GM23338 (cell line): ENCODE measurements around the gene CNTRL. TPM values are rescaled to one million over a fixed set of nuclear protein-coding genes. Genes with fewer than 3 reads are reported as not detected.

Experiments used
- ATAC-seq: fragments of 200-7000 bp; cut with Tn5 transposase; 3 replicates; pipeline ENCODE4 v1.9.1; 2020
- DNase-seq: peaks from one replicate; pipeline ENCODE4 v3.0.0-alpha.2; 2015; ENCODE audit warnings: low spot score
- H2AFZ ChIP-seq: fragments of 200-600 bp; sonication (generic); 2 replicates; pipeline ENCODE4 v1.8.0; 2016; ENCODE audit warnings: antibody characterized with exemption, mild to moderate bottlenecking, moderate library complexity
- H3F3A ChIP-seq: fragments of 200-600 bp; sonication (generic); replicated peaks from 2 replicates; pipeline ENCODE4 v1.8.0; 2017; ENCODE audit warnings: antibody characterized with exemption, mixed run types, low read depth
- H3K27ac ChIP-seq: fragments of 200-600 bp; sonication (generic); 2 replicates; pipeline ENCODE4 v1.6.1; 2016; ENCODE audit warnings: low read depth
- H3K27me3 ChIP-seq: fragments of 200-600 bp; sonication (generic); 2 replicates; pipeline ENCODE4 v1.8.0; 2016; ENCODE audit warnings: mild to moderate bottlenecking, mixed run types, moderate library complexity; ENCODE audit not compliant: insufficient read depth
- H3K36me3 ChIP-seq: fragments of 200-600 bp; sonication (generic); 2 replicates; pipeline ENCODE4 v1.8.0; 2016; ENCODE audit warnings: mild to moderate bottlenecking; ENCODE audit not compliant: insufficient read depth
- H3K4me1 ChIP-seq: fragments of 200-600 bp; sonication (generic); 2 replicates; pipeline ENCODE4 v1.8.0; 2016; ENCODE audit warnings: mild to moderate bottlenecking, moderate library complexity; ENCODE audit not compliant: insufficient read depth
- H3K4me2 ChIP-seq: fragments of 200-600 bp; sonication (generic); 2 replicates; pipeline ENCODE4 v1.7.1; 2017; ENCODE audit warnings: mixed run types
- H3K4me3 ChIP-seq: fragments of 200-600 bp; sonication (generic); 2 replicates; pipeline ENCODE4 v1.6.1; 2016; ENCODE audit warnings: mixed run types
- H3K79me2 ChIP-seq: fragments of 200-600 bp; sonication (generic); replicated peaks from 2 replicates; pipeline ENCODE4 v1.8.0; 2017; ENCODE audit warnings: mild to moderate bottlenecking; ENCODE audit not compliant: insufficient read depth
- H3K9me2 ChIP-seq: fragments of 200-600 bp; sonication (generic); 2 replicates; pipeline ENCODE4 v1.8.0; 2017; ENCODE audit not compliant: insufficient read depth
- H4K20me1 ChIP-seq: fragments of 200-600 bp; sonication (generic); replicated peaks from 2 replicates; pipeline ENCODE4 v1.8.0; 2017; ENCODE audit warnings: mild to moderate bottlenecking; ENCODE audit not compliant: insufficient read depth
- H3K27ac Mint-ChIP-seq: 2 replicates; pipeline ENCODE4 v1.8.0; 2020; ENCODE audit warnings: inconsistent platforms, mild to moderate bottlenecking, moderate library complexity, mixed read lengths
- H3K27me3 Mint-ChIP-seq: 3 replicates; pipeline ENCODE4 v1.8.0; 2022; ENCODE audit warnings: low read depth, mild to moderate bottlenecking, moderate library complexity, mixed read lengths, inconsistent platforms; ENCODE audit not compliant: insufficient read depth, poor library complexity
- H3K36me3 Mint-ChIP-seq: 3 replicates; pipeline ENCODE4 v1.8.0; 2021; ENCODE audit warnings: low read depth, mild to moderate bottlenecking, inconsistent platforms, moderate library complexity, mixed read lengths
- H3K4me1 Mint-ChIP-seq: 3 replicates; pipeline ENCODE4 v1.8.0; 2020; ENCODE audit warnings: mild to moderate bottlenecking, inconsistent platforms, mixed read lengths
- H3K4me3 Mint-ChIP-seq: 3 replicates; pipeline ENCODE4 v1.8.0; 2021; ENCODE audit warnings: moderate library complexity, mild to moderate bottlenecking, inconsistent platforms, mixed read lengths
- H3K9me3 Mint-ChIP-seq: 3 replicates; pipeline ENCODE4 v1.8.0; 2020; ENCODE audit warnings: moderate library complexity, mild to moderate bottlenecking, inconsistent platforms, mixed read lengths
- EZH2 ChIP-seq: fragments of 200-600 bp; sonication (generic); IDR thresholded peaks from one replicate; pipeline ENCODE4 v1.8.0; 2017; ENCODE audit warnings: antibody characterized with exemption, mild to moderate bottlenecking, low read depth; ENCODE audit not compliant: unreplicated experiment
- EZH2phosphoT487 ChIP-seq: fragments of 200-600 bp; sonication (generic); IDR thresholded peaks from one replicate; pipeline ENCODE4 v1.8.1; 2018; ENCODE audit warnings: antibody characterized with exemption; ENCODE audit not compliant: unreplicated experiment
- JUNB ChIP-seq: IDR thresholded peaks from one replicate; pipeline ENCODE4 v1.6.1; 2016; ENCODE audit warnings: antibody characterized with exemption; ENCODE audit not compliant: unreplicated experiment
- NANOG ChIP-seq: IDR thresholded peaks from 2 replicates; pipeline ENCODE4 v1.6.1; 2016; ENCODE audit warnings: antibody characterized with exemption, borderline replicate concordance
- POLR2AphosphoS5 ChIP-seq: IDR thresholded peaks from 2 replicates; pipeline ENCODE4 v1.6.1; 2016; ENCODE audit warnings: antibody characterized with exemption, low read depth
- STAT1 ChIP-seq: IDR thresholded peaks from one replicate; pipeline ENCODE4 v1.6.1; 2016; ENCODE audit warnings: antibody characterized with exemption; ENCODE audit not compliant: unreplicated experiment
- ZNF114 ChIP-seq: fragments of 250-450 bp; sonication (Bioruptor Pico); IDR thresholded peaks from 2 replicates; pipeline ENCODE4 v1.5.0; 2020; ENCODE audit warnings: mild to moderate bottlenecking, moderate library complexity
- polyA plus RNA-seq: library from polyadenylated mRNA; unstranded; fragments of >200 nt; fragmentation: Nextera tagmentation; extraction: Ambion mirVana; gene quantifications from 2 replicates; pipeline ENCODE4 v1.2.1, GENCODE V29; 2016
- total RNA-seq: library from RNA; depleted of rRNA; stranded (reverse); fragments of >200 nt; shearing (Covaris generic); gene quantifications from 2 replicates; pipeline ENCODE4 v1.2.3, GENCODE V29; 2014
- TF ChIP-seq, protein P1 (sequence below): fragments of 250-450 bp; sonication (Bioruptor Pico); IDR thresholded peaks from 2 replicates; pipeline ENCODE4 v1.5.0; 2020; ENCODE audit warnings: mild to moderate bottlenecking, moderate library complexity
- TF ChIP-seq, protein P2 (sequence below), 2 experiments: fragments of 200-600 bp in 1 of 2; sonication (generic) in 1 of 2; conservative IDR thresholded peaks; 2 replicates each; pipeline versions ENCODE4 v1.5.1 to v1.6.1; 2016 to 2017; ENCODE audit warnings: antibody characterized with exemption in 2 of 2, low read depth in 2 of 2, mild to moderate bottlenecking in 2 of 2, moderate library complexity in 1 of 2

Gene CNTRL
- total and polyA plus RNA-seq, 2 experiments from 2014 or later = 9.2 to 11.7 TPM

DNA sequence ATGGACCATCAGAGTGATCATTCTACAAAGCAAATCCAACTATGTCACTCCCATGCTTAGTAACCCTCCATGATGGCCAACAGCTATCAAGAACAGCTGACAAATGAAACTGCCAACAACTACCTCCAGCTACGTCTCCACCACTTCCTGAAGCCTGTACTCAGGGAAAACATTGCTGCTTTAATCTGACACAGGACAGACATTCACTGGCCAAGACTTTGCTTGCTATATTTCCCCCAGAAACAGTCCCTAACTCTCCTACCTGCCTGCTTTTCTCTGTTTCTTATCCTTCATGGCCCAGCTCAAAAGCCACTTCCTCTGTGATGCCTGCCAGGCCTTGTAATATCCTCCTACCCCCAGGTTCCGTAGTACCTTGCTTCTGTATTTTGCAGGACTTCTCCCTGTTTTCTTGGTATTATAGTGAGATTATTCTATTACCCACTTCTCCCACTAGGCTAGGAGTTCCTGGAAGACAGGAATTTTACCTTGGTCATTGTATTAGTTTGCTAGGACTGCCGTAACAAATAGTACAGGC lies 141.6 kb downstream of the CNTRL start (continued):
- TF ChIP-seq, protein P1, sequence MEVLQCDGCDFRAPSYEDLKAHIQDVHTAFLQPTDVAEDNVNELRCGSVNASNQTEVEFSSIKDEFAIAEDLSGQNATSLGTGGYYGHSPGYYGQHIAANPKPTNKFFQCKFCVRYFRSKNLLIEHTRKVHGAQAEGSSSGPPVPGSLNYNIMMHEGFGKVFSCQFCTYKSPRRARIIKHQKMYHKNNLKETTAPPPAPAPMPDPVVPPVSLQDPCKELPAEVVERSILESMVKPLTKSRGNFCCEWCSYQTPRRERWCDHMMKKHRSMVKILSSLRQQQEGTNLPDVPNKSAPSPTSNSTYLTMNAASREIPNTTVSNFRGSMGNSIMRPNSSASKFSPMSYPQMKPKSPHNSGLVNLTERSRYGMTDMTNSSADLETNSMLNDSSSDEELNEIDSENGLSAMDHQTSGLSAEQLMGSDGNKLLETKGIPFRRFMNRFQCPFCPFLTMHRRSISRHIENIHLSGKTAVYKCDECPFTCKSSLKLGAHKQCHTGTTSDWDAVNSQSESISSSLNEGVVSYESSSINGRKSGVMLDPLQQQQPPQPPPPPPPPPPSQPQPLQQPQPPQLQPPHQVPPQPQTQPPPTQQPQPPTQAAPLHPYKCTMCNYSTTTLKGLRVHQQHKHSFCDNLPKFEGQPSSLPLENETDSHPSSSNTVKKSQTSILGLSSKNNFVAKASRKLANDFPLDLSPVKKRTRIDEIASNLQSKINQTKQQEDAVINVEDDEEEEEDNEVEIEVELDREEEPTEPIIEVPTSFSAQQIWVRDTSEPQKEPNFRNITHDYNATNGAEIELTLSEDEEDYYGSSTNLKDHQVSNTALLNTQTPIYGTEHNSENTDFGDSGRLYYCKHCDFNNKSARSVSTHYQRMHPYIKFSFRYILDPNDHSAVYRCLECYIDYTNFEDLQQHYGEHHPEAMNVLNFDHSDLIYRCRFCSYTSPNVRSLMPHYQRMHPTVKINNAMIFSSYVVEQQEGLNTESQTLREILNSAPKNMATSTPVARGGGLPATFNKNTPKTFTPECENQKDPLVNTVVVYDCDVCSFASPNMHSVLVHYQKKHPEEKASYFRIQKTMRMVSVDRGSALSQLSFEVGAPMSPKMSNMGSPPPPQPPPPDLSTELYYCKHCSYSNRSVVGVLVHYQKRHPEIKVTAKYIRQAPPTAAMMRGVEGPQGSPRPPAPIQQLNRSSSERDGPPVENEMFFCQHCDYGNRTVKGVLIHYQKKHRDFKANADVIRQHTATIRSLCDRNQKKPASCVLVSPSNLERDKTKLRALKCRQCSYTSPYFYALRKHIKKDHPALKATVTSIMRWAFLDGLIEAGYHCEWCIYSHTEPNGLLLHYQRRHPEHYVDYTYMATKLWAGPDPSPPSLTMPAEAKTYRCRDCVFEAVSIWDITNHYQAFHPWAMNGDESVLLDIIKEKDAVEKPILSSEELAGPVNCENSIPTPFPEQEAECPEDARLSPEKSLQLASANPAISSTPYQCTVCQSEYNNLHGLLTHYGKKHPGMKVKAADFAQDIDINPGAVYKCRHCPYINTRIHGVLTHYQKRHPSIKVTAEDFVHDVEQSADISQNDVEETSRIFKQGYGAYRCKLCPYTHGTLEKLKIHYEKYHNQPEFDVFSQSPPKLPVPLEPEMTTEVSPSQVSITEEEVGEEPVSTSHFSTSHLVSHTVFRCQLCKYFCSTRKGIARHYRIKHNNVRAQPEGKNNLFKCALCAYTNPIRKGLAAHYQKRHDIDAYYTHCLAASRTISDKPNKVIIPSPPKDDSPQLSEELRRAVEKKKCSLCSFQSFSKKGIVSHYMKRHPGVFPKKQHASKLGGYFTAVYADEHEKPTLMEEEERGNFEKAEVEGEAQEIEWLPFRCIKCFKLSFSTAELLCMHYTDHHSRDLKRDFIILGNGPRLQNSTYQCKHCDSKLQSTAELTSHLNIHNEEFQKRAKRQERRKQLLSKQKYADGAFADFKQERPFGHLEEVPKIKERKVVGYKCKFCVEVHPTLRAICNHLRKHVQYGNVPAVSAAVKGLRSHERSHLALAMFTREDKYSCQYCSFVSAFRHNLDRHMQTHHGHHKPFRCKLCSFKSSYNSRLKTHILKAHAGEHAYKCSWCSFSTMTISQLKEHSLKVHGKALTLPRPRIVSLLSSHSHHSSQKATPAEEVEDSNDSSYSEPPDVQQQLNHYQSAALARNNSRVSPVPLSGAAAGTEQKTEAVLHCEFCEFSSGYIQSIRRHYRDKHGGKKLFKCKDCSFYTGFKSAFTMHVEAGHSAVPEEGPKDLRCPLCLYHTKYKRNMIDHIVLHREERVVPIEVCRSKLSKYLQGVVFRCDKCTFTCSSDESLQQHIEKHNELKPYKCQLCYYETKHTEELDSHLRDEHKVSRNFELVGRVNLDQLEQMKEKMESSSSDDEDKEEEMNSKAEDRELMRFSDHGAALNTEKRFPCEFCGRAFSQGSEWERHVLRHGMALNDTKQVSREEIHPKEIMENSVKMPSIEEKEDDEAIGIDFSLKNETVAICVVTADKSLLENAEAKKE = no peak
- TF ChIP-seq STAT1 = no peak

DNA sequence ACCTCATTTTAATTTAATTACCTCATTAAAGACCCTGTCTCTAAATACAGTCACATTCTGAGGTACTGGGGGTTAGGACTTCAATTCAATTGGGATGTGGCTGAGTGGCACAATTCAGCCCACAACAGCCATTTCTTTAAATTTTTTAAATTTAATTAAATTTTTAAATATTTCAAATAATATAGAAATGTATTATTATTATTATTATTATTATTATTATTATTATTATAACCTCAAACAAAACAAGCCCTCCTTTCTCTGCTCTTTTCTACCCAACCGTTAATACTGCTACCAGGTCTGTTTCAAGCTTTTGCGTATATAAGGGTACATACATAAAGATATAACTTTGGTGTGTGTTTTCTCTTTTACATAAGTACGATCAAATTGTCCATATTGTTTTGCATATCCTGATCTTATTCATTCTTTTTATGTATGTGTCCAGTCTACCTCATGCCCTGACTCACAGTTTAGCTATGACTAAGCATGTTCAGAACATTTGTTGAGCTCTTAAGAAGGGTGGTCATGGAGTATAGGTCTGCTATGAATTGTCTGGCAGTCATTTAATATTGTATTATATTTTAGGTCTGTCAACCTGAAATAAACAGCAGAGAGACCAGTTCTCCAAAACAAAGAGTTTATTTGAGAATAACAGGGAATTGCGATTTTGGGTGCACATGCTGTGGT lies 143.0 kb downstream of the CNTRL start:
- Mint-ChIP-seq H3K4me3 (no peak overlapping the region), H3K9me3 (no peaks in the 10 kb centered on the region; the same call in 2 of the 3 replicates), H3K27ac (no peak overlapping the region), H3K4me1 (peaks cover 37% of the 10 kb centered on the region), H3K27me3 (peaks cover 9% of the 10 kb centered on the region), H3K36me3 (peaks cover 3% of the 10 kb centered on the region; the same call in 2 of the 3 replicates)
- Histone ChIP-seq H3K9me2 (no peaks in the 10 kb centered on the region), H2AFZ (no peak overlapping the region), H3K4me2 (no peak overlapping the region), H3K4me3 (no peak overlapping the region), H4K20me1 (no peaks in the 10 kb centered on the region), H3K27ac (no peak overlapping the region), H3K27me3 (no peaks in the 10 kb centered on the region), H3K36me3 (no peaks in the 10 kb centered on the region), H3K79me2 (no peaks in the 10 kb centered on the region), H3K4me1 (peaks cover 36% of the 10 kb centered on the region), H3F3A (no peaks in the 10 kb centered on the region; the same call in 1 of the 2 replicates)
- no peak for ATAC-seq
- DNase-seq = no peak
- TF ChIP-seq EZH2 (no peak), EZH2phosphoT487 (no peak), POLR2AphosphoS5 (no peak), NANOG (no peak), STAT1 (no peak), JUNB (no peak), ZNF114 (CRISPR knock-in tag) (no peak)
- TF ChIP-seq, protein P2, sequence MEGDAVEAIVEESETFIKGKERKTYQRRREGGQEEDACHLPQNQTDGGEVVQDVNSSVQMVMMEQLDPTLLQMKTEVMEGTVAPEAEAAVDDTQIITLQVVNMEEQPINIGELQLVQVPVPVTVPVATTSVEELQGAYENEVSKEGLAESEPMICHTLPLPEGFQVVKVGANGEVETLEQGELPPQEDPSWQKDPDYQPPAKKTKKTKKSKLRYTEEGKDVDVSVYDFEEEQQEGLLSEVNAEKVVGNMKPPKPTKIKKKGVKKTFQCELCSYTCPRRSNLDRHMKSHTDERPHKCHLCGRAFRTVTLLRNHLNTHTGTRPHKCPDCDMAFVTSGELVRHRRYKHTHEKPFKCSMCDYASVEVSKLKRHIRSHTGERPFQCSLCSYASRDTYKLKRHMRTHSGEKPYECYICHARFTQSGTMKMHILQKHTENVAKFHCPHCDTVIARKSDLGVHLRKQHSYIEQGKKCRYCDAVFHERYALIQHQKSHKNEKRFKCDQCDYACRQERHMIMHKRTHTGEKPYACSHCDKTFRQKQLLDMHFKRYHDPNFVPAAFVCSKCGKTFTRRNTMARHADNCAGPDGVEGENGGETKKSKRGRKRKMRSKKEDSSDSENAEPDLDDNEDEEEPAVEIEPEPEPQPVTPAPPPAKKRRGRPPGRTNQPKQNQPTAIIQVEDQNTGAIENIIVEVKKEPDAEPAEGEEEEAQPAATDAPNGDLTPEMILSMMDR (conservative IDR thresholded peaks at IDR 0.05; ENCODE audit: low read depth in 2 of 2) = no peak
